Neural cell (in vitro differentiated cells): ENCODE results near the gene RPL28.

Experiments used
- CTCF ChIP-seq: fragments of 450-650 bp; IDR thresholded peaks from 2 replicates; pipeline ENCODE4 v1.5.1; 2014; ENCODE audit warnings: antibody characterized with exemption, mild to moderate bottlenecking, moderate library complexity; ENCODE audit not compliant: poor library complexity, severe bottlenecking
- EP300 ChIP-seq: fragments of 450-650 bp; conservative IDR thresholded peaks from 2 replicates; pipeline ENCODE4 v1.6.1; 2014; ENCODE audit warnings: antibody characterized with exemption, mild to moderate bottlenecking, moderate library complexity; ENCODE audit not compliant: poor library complexity, severe bottlenecking
- EZH2 ChIP-seq: fragments of 200-600, 300-800 bp; shearing (Covaris generic), sonication (generic); IDR thresholded peaks from 2 replicates; pipeline ENCODE4 v1.6.1; 2014; ENCODE audit warnings: antibody characterized with exemption, low read length, borderline replicate concordance, mild to moderate bottlenecking; ENCODE audit not compliant: insufficient read depth, poor library complexity, severe bottlenecking
- MXI1 ChIP-seq: fragments of 450-650 bp; conservative IDR thresholded peaks from 2 replicates; pipeline ENCODE4 v1.6.1; 2014; ENCODE audit warnings: antibody characterized with exemption, mild to moderate bottlenecking; ENCODE audit not compliant: poor library complexity, severe bottlenecking
- POLR2AphosphoS5 ChIP-seq: IDR thresholded peaks from 2 replicates; pipeline ENCODE4 v1.6.1; 2012
- RAD21 ChIP-seq: fragments of 450-650 bp; conservative IDR thresholded peaks from 2 replicates; pipeline ENCODE4 v1.6.1; 2014; ENCODE audit warnings: antibody characterized with exemption, mild to moderate bottlenecking, moderate library complexity
- REST ChIP-seq: IDR thresholded peaks from 2 replicates; pipeline ENCODE4 v1.6.1; 2012; ENCODE audit warnings: borderline replicate concordance
- TAF1 ChIP-seq: IDR thresholded peaks from 2 replicates; pipeline ENCODE4 v1.6.1; 2012; ENCODE audit warnings: low read depth

GRCh38 chr19:55447421-55448174, 61.9 kb downstream of the RPL28 start:
- no peak for TF ChIP-seq EP300
- TF ChIP-seq CTCF: no peak
- no peak for TF ChIP-seq POLR2AphosphoS5
- no peak for TF ChIP-seq EZH2
- no peak for TF ChIP-seq RAD21
- no peak for TF ChIP-seq REST
- TF ChIP-seq TAF1: no peak
- no peak for TF ChIP-seq MXI1
